HG02852 (cell line): ENCODE measurements around the gene ZNF740.

Source experiments
- ATAC-seq: cut with Tn5 transposase; IDR thresholded peaks from one replicate; pipeline ENCODE4 v1.9.1; 2021; ENCODE audit warnings: mild to moderate bottlenecking, moderate library complexity; ENCODE audit not compliant: unreplicated experiment

The ZNF740 gene

DNA sequence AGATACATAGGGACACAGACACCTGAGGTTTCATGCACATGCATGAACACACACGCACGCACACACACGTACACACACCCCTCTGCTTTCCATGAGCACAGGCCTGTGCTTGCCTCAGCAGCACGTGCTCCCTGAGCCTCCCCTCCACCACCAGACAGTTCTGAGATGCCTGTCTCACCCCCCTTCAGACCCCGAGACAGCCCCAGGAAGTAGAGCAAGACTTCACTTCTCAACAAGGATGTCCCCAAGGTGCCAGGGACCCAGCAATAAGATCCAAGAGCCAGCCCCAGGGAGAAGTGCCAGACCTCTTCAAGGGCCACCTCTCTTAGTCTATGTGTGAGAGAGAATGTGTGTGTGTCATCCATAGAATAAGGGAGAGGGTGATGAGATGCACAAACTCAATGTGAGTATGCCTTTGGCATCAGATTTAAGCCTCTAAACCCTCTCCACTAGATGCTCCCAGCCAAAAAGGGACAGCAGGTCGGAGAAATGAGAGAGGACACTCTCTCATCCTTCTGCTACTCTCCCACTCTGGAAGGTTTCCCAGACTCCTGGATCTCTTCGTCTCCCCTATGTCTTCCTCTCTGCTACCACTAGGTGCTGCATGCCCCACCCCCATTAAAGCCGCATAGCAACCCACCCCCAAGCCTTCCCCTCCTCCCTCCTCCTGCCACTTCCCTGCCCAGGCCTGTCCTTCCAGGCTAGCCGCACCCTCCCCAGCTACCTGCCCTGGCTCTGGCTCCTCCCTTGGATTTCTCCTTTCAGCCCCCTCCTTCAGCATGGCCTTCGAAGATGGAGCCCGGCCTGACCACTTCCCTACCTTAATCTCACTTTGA, 43.8 kb downstream of the ZNF740 start:
- no peak for ATAC-seq

DNA sequence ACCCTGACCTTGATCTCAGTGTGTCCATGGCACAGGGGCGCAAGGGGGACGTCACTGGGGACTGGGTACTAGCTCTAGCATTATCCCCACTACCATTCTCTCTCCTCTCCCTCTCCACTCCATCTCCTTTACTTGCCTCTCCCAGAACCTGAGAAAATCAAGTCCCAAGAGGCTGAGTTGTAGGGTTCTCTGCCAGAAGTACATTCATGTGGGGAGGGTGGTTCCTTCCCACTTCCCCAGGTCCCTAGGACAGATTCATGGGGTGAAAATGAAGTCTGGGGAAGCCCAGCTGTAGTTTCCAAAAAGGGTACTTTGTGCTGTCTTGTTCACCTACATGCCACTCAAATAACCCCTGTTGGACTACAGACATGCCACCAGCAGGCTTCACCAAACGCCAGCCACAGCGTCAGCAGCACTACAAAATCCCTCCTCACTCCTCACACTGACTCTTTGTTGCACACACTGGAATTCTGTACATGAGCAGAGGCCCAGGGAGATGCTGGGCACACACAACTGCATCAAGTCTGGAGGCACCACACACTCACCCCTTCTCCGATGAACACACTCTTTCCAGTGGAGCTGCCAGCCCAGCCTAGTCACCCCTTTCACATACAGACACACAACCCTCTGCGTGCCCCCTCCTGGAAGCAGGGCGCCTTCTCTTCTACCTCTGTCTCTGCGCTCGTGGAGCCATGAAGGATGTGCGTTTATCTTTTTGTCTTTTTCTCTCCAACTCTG, 44.5 kb downstream of the ZNF740 start:
- no peak for ATAC-seq

DNA sequence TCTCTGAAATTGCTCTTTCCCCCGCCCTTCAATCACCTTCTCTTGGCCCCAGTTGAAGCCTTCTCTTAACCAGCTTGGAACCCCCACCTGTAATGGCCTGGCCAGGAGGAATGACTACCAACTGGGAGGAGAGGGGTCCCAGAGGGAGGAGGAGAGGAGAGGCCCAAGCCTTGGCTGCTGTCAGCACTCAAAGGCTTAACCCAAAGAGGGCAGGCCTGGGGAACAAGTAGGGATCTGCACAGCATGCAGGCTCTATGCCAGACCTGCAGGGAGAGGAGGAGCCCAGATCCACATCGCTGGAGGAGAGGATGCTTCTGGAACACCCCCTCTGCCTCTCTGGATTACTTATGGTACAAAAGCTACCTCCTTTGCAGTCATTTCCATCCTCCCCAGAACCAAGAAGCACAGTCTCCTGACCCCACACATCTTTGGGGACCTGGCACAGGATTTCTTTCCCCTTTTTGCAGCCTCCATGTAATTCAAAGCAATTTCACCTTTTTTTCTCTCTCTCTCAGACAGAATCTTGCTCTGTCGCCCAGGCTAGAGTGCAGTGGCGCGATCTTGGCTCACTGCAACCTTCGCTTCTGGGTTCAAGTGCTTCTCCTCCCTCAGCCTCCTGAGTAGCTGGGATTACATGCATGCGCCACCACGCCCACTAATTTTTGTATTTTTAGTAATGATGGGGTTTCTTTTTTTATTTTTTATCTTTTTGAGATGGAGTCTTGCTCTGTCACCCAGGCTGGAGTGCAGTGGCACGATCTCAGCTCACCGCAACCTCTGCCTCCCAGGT, 45.3 kb downstream of the ZNF740 start:
- no peak for ATAC-seq

DNA sequence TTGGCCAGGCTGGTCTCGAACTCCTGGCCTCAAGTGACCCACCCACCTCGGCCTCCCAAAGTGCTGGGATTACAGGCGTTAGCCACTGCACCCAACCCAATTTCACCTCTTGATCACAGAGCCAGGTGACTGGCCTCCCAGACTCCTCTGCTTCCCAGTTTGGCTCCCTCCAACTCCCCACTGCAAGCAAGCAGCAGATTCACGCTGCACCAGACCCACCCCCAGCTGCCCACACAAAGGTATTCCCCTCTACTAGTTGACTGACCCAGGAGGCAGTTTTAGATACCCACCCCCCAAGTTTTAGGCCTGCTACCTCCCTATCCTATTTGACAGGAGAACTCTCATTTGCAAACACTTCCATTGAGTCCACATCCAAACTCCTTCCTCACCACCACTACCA, 46.3 kb downstream of the ZNF740 start:
- ATAC-seq, result no peak

DNA sequence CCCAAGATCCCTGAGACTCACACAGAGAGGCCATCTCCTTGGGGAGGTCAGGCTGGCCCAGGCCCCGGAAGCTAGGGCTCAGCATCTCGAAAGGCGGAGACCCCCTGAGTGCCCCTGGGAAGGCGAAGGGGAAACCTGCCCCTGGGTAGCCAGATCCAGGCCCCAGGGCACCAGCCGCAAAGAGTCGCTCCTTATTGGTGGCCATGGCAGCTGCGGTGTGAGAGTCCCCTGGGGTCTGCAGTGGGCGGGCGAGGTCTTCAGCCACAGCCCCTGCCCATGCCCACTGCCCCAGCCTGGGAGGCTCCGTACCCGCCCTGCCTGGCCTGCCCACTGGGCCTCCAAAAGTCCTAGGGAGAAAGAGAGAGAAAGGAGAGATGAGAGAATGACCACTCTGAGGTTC, 46.8 kb downstream of the ZNF740 start:
- no peak for ATAC-seq

DNA sequence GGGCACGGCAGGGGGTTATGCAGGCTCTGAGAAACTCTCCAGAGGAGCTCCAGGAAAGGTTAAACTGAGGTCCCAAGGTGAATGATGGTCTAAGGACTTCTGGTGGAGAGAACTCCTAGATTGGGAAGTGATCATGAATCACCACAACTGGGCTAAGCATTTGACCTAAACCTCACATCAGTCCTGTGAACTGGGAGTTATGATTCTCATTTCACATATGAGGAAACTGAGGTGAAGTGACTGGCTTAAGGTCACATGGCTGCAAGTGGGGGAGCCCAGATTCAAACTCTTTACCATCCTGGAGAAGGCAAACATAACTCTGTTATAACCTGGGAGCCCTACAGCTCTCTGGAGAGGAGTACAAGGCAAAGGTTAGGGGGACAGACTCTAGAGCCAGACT, 47.3 kb downstream of the ZNF740 start:
- no peak for ATAC-seq

DNA sequence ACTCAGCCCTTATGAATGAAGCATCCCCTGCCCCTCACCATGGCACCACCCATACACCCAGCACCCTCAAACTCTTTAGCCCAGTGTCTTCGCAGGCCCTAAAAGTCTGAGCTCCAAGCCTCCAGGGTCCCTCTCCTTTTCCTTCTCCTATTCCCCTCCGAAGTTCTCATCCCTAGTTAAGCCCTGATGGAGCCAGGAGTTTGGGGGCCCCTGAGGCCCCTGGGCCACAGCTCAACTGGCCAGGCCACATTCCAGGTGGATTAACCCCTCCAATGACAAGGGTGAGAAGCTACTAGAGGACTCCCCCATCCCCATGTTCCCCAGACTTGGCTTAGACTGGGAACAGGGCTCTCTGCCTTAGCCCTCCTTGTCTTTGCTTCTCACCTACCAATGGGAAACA, 48.9 kb downstream of the ZNF740 start:
- no peak for ATAC-seq

DNA sequence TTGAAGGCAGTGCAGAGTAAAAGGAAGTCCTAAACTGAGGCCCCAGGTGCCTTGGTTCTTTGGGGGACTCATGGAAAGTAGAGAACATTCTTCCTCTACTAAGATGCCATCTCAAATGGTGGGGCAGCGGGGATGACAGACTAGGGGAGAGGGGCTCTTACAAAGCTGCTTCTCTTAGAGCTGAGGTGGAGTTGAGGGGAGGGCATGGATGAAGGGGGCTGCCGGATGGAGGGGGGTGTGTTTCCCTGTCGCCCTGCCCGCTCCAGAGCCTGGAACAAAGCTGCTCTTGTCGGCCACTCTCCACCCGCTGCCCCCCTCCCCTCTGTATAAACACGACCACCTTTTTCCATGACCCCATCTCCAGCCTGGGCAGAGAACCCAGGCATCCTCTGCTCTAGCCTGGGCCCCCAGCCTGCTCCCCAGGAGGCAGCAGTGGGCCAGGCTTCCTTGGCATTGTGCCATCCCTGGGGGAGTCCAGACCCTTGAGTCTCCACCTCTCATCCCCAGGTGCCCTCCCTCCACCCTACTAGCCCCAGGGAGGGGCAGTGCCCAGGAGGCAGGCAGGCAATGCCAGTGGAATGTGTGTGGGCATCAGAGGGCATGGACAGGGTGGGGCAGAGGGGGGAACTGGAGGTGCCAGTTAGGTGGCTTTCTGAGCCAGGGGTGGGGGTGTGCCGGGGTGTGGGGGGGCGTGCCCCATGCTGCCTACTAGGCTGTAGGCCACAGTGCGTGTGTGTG, 49.8 kb downstream of the ZNF740 start:
- ATAC-seq, result no peak

DNA sequence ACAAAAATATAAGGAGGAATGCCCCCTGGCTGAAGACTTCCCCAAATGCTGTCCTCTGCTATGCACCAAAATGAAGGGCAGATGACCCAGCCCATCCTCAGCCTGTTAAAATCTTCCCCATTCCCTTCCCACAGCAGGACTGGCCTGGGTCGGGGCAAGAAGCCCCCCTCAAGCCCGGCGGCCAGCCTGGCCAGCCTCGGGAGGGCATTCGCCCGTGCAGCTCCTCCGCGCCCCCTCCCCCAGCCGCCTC, 51.1 kb downstream of the ZNF740 start:
- ATAC-seq, result no peak

DNA sequence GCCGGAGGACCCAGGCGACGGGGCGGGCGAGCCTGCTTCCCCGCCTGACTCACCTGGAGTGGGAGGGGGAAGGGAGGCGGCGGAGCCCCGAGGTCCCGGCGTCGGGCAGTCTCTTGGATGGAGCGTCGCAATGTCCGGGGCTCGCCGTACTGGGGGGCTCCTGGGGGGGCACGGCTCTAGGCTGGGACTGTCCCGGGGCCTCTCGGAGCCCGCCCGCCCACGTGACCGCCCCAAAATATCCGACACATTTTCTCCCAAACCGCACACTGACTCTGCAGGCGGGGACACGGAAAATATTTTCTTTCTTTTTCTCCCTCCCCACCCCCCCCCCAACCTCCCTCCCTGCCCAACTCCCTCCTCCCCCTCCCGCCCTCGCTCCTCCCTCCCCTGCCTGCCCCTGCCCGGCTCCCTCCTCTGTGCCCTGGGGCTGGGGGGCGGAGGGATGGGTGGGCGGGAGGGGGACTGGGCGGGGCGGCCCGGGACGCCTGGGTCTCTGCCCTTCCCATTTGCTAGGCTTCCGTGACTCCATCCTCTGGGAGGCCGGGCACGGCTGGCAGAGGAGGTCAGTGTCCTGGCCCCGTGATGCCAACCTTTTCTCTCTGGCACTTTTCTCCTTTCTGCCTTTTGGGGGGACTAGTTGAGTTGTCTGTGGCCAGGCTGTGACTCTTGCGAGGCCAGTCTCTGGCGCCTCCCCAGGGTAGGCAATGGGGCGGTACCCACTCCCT, 51.6 kb downstream of the ZNF740 start, which contains the start of gene RARG:
RARG (minus strand) TSS at position 289 of the 725 bp plus-strand sequence. CDS start 4,664 bp downstream, outside the sequence.
- ATAC-seq, result no peak

DNA sequence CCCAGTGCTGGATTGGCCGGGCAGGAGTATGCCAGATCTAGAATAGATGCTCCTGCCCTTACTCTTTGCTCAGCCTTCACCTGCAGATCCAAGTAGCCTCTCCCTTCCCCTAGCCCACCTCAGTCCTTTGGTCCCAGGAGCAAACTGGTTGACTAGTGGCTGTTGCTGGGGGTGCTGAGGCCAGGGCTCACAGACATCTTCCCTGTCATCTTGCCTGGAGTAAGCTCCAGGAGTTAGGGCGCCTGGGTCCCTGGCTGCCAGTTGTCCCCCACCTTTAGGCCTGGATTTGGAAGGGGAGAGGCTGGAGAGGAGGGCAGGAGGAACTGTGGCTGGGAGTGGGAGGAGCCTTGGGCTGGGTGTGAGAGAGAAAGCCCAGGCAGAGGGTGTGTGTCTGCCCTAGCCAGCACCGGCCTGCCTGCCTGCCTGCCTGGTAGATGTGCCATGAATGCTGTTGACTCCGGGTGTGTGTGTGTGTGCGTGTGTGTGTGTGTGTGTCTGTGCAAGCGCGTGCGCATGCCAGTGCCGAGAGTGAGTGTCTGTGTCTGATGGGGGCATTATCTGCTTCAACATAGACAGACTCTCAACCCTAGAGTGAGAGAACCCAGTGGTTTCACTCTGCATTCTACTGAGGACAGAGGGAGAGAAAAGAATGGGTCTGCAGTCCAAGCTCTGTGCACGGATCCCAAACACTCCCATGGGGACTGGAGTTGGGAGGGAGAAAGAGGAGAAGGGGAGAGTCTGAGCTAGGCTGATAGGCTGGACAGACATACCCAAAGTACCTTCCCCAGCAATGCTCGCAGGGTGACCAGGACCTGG, 52.3 kb downstream of the ZNF740 start:
- ATAC-seq, result no peak

DNA sequence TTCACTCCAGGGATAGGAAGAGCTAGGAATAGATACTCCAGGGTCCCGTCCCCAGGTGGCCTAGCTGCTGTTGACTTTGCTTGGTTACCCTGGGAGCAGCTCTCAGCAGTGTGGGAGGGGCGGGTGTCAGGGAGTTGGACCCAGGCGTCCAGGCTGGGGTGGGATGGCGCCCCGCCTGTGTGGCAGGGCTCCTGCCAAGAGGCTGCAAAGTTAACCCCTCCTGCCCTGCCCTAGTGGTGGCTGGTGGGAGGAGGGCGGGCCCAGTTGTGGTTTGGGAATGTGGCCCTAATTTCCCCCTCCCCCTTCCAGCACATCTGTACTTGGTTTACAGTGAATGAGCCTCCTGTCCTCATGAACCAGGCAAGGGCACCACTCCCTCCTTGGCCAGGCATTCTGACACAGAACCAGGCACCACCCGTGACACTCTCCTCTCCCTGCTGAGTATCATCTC, 53.2 kb downstream of the ZNF740 start:
- ATAC-seq, result no peak

DNA sequence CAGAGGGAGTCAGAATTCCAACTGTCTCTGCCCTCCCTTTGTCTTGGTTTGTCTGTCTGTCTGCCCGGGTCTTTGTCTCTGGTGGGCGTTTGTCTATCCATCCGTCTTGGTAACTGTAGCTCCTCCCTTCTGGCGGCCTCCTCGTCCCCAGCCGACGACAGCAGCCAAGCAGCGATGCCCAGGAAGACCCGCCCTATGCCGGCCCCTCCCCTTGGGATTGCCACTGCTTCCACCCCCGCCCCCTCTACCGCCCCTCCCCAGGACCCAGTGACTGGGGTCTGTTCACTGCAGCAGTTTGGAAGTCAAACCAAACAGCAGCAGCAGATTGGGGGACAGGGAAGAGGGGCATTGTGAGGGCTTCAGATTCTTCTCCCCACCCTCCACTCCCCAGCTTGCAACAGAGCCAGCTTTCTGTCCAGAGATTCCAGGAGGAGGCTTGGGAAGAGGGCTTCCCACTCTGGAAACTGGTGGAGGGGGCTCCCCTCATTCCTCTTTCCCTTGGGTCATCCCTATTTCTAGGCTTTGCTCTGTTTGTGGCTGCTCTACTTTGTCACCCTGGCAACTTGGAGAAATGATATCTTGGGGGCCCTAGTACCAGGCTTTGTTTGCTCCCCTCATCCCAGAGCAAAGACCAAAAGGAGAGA, 53.9 kb downstream of the ZNF740 start:
- ATAC-seq, result no peak

DNA sequence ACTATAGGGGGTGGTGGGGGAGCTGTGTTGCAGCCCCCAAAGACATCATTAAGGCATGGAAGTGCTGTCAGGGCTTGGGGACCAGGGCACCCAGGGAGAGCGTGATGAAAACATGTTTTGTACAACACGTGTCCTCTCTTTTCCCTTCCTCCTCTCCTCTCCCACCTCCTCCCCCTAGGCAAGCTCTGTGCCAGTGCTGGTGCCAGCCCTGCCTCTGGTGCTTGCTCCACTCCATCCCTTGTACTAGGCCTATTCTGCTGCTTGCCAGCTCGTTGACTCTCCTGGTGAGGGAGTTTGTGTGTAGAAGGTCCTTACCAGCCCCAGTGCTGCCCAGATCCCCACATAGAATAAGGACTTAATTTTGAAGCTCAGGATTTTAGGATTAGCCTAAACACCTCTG, 54.6 kb downstream of the ZNF740 start:
- no peak for ATAC-seq

DNA sequence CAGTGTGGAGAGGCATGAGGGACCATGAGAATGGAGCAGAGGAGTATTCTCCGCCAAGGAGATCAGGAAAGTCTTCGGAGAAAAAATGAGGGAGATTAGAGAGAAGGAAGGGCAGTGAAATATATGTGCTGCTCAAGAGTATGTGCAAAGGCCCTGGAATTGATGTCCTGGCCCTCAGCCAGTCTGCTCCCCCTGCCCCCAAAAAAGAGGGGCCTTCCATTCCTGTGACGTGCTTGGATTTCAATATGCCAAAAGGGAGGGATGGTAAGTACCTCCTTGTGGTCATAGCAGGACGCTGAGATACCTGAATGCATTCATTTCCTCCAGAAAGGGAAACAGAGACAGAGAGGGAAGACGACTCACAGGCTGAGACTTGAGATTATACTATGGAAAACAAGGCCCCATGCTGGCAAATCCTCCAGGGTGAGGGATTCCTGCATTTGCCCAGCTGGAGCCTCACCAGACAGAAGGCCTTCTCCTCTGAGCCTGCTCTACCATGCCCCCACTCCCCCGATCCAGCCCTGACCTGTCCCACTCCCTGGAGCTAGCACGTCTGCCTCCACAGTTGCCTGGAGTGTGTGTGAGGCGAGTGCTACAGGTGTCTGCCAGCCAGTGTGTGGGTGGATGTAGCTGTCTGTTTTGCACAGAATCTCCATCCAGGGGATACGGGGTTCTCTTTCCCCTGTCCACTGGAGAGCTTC, 55.4 kb downstream of the ZNF740 start:
- ATAC-seq, result no peak

DNA sequence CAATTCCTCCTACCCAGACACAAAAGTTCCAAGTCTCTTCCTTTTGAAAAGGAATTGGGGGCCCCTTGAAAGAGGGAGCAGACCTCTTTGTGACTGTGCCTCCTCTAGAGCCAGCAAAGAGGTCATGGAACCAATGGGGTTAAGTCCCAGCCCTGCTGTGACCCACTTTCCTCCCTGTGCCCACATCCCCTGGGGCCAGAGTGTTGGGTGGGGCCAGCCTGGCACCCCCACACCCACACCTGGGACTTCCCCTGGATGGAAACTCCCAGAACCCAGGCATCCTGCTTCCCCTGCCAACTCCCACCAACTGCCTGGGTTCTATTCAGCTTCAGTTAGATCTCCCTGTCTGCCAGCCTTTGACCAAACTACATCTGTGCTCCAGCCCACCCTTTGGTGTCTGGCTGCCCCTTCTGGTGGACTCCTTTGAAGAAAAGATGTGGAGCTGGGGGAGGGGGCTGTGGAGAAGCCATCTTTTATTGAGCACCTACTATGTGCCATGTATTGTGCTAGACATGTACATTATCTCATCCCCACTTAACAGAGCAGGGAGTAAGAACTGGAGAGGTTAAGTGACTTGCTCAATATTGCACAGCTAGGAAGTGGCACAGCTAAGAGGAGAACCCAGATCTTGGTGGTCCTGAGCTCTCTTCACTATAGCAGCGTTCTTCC, 56.1 kb downstream of the ZNF740 start:
- ATAC-seq, result no peak

DNA sequence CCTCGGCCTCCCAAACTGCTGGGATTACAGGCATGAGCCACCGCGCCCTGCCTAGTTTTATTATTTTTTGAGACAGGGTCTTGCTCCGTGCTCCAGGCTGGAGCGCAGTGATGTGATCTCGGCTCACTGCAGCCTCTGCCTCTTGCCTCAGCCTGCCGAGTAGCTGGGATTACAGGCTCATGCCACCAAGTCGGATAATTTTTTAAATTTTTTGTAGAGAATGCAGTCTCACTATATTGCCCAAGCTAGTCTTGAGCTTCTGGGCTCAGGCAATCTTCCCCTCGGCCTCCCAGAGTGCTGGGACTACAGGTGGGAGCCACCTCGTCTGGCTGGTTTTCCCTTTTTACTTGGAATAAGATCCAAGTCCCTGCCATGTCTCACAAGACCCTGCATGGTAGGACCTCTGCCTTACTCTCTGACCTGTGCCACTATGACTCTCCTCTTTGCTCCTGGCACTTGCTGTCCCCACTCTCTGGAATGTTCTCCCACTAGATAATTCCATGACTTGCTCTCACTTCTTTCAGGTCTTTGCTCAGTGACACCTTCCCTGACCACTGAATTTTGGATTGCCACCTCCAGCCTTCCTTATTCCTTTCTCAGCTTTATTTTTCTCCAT, 59.2 kb downstream of the ZNF740 start:
- no peak for ATAC-seq
